ENCODE data around the gene DMXL2.

DNA sequence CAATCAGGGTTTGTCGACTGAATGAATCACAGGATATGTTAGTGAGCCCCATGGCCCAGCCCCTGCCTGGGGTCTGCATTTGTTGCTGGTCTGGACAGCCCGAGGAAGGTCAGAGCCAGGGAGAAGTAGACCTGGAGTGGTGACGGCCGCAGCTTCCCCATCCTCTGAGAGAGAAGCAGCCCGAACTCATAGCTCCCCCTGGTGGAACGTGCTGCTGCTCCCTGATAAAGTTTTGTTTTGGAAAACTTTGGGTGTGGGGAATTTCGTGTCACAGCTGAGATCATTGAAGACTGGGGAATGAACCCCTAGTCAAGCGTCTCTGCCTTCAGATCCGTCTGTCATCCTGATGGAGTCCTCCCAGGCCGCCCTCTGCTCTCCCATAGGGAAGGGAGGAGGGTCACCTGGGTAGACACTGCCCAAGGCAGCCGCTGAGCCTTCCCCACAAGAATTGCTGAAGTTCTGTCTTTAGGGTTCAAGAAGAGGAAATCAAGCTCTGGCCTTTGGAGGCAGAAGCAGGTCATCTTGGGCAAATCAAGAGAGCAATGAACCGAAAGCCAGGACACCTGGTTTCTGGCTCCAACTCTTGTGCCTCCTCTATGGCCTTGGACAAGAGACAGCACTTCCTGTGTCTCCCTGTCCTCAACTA lies 220.6 kb downstream of the DMXL2 start:
- TF ChIP-seq, protein P1, sequence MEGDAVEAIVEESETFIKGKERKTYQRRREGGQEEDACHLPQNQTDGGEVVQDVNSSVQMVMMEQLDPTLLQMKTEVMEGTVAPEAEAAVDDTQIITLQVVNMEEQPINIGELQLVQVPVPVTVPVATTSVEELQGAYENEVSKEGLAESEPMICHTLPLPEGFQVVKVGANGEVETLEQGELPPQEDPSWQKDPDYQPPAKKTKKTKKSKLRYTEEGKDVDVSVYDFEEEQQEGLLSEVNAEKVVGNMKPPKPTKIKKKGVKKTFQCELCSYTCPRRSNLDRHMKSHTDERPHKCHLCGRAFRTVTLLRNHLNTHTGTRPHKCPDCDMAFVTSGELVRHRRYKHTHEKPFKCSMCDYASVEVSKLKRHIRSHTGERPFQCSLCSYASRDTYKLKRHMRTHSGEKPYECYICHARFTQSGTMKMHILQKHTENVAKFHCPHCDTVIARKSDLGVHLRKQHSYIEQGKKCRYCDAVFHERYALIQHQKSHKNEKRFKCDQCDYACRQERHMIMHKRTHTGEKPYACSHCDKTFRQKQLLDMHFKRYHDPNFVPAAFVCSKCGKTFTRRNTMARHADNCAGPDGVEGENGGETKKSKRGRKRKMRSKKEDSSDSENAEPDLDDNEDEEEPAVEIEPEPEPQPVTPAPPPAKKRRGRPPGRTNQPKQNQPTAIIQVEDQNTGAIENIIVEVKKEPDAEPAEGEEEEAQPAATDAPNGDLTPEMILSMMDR (IDR thresholded peaks at IDR 0.05 in 8 of 11, conservative IDR thresholded peaks at IDR 0.05 in 3 of 11), result peak in 10 of 11 experiments; percentile 6 to 60 (median 40)
- TF ChIP-seq POLR2A (IDR thresholded peaks at IDR 0.05) (no peak), POLR2AphosphoS5 (IDR thresholded peaks at IDR 0.05) (no peak)

All from spleen (tissue), 7 donors.